Stimulated activated CD4-positive, alpha-beta T cell treated with anti-CD3 and anti-CD28 coated beads, Interleukin-12 subunit alpha, Interleukin-12 subunit beta, amount 100 ng/mL, for 48 hours (primary cell): Measurements from ENCODE around the gene ATP1A2.
A peak's percentile ranks its signal among the peaks of the same experiment; 100 is the strongest.
"Not testable (repeated sequence)": the region's sequence is repeated elsewhere in the genome, so short reads cannot be mapped to it uniquely, and the experiment has no call there.

ENCODE experiments used
- DNase-seq, 3 donors: peaks; one replicate each; pipeline ENCODE4 v3.0.0-alpha.2; 2020; ENCODE audit warnings: low read depth in 2 of 3, low spot score in 1 of 3

The ATP1A2 gene

DNA sequence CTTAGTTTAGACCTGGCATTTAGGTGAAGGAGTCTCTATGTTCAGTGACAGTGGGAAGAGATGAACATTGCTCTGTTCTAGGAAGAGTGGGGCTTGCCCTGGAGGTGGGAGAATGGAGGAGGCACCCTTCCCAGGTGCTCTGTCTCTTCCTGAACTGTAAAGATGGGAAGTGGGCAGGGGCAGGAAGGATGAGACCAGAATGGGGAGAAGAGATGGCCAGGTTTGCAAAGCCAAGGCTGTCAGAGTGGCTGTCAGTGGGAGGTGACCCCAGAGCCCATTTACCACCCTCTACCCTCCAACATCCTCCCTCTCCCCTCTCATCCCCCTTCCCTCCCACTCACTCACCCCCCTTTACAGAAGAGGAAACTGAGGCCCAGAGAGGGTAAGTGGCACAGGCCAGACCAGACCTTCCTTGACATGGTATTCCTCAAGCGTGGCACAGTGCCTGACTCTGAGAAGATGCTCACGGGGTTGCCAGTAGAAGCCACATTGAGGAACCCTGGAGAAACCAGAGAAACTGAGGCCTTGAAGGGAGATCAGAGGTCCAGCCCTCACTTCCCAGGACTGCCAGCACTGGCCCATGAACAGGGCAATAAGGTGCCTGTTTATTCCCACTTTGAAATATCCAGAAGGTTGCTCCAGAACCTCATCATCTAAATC, 15.7 kb upstream of the ATP1A2 start:
- DNase-seq = no peak

DNA sequence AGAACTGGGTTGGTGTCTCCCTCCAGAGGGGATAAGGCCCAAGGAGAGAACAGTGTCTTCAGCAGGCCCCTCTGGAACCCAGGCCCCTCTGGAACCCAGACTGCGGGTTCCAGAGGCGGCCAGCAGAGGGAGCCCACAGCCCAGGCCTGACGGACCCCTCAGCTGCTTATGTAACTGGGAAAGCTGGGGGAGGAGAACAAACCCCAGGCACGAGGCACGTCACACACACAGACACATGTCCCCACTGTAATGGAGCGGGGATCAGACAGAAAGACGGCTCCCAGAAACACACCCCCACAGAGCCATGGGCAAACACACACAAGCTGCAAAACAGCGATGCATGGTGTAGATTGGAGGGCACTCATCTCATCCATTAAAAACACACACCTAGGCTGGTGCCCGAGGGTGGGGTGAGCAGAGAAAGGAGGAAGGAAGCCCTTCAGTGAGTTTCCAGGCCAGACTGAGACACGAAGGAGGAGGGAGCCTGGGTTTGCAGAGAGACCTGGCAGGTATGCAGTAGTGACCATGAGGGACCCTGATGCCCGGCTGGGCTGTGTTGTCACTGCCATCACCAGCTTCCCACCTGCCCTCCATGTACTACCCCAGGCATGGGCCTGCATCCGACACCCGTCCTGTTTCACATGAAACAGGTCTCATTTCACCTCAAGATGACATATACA, 14.4 kb upstream of the ATP1A2 start:
- peak; percentile 52 to 67 (median 61) for DNase-seq

DNA sequence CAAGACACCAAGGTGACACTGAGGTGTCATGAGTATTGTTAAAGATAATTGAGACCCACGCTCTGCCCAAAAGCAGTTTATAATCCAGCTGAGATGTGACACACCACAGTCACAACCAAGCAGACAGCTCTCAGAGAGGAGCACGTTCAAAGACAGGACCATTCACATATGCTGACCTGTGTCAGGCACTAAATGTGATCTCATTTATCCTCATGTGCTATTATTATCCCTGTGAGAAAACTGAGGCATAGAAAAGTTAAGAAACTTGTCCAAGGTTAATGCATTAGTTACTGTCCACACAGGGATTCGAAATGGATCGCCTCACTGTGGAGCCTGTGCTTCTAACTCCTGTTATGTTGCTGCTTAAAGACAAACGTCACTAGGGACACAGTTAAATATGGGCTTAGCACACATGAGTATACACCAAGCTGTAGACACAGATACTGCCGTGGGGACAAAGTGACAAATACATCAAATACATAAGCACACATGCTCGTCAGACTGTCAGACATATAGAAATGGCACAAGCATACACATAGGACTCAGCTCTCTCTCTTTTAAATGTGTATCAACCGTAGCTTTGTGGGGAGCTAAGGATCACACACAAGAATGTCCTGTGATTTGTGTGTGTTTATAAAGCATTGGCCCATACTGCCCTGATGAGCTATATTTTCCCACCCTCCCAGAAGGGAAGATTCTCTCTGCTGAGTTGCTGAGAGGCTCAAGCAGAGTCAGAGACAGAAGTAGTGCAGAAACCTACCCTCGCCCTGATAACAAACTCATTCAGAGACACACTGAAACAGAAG, 13.6 kb upstream of the ATP1A2 start:
- no peak for DNase-seq

DNA sequence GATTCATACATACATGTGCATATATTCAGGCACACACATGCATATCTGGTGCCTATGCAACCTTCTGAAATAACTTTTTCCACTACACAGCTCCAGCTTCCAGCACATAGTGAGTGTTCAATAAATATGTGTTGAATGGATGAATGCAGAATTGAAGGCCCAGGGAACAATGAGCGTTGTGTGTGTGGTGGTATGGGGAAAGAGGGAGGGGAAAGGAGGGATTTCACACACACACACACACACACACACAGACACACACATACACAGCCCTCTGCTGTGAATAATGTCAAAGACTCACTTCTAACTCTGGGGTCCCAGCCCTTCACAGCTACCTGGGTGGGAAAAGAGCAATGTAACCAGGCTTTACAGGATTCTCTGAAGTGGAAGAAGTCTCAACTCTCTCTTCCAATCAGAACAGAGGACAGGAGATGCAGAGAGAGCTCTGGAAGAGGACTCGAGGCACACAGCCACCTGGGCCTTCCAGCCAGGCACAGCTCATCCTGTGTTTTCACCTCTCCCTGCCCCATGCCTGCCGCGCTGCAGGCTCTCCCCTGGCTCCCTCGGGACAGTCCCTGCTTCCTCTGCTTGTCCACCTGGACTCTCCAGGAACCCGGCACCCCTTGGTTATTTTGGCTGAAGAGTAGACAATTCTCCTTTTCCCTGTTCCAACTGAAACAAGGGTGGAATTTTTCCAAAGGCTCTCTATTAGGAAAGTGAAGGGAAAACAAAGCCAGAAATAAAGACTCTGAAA, 11.7 kb upstream of the ATP1A2 start:
- no peak for DNase-seq

DNA sequence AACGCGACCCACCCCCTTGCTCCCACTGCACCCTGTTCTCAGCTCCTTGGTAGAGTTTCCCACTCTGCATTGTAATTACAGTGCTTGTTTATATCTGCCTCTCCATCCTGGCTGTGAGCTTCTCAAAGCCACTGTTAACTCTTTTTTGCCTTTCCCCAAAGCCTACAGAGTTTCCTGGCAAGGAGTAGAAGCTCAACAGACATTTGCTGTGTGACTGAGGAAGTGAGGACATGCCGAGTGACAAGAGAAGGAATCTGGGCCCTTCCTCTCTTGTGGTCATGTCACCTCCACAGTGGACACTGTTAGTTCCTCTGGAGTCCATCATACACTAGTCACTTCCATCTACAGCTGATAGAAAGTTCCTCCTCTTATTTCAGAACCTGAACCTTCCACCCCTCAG, 11.1 kb upstream of the ATP1A2 start:
- DNase-seq = no peak

DNA sequence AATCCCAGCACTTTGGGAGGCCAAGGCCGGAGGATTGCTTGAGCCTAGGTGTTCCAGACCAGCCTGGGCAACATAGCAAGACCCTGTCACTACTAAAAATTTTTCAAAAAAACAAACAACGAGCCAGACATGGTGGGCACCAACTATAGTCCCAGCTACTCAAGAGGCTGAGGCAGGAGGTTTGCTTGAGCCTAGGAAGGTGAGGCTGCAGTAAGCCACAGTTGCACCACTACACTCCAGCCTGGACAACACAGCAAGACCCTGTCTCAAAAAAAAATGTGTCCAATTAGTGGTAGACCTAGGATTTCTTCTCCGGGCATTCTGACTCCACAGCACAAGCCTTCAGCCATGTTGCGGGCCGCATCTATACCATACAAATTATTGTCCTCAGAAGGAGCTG, 10.4 kb upstream of the ATP1A2 start:
- DNase-seq = no peak

DNA sequence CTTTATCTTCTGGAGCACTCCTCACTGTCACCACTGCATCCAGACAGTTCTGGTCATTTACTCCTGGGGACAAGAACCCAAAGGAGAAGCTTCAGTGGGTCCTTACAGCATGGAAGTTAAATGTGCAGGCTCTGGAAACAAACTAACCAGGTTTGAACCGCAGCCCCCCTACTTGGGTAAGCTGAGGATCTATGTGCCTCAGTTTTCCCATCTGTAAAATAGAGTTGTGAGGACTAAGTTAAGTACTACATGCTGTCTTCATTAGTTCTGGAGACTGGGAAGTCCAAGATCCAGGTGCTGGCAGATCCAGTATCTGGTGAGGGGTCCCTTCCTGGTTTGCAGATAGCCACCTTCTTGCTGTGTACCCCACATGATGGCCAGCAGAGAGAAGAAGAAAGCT, 8.0 kb upstream of the ATP1A2 start:
- DNase-seq = no peak

DNA sequence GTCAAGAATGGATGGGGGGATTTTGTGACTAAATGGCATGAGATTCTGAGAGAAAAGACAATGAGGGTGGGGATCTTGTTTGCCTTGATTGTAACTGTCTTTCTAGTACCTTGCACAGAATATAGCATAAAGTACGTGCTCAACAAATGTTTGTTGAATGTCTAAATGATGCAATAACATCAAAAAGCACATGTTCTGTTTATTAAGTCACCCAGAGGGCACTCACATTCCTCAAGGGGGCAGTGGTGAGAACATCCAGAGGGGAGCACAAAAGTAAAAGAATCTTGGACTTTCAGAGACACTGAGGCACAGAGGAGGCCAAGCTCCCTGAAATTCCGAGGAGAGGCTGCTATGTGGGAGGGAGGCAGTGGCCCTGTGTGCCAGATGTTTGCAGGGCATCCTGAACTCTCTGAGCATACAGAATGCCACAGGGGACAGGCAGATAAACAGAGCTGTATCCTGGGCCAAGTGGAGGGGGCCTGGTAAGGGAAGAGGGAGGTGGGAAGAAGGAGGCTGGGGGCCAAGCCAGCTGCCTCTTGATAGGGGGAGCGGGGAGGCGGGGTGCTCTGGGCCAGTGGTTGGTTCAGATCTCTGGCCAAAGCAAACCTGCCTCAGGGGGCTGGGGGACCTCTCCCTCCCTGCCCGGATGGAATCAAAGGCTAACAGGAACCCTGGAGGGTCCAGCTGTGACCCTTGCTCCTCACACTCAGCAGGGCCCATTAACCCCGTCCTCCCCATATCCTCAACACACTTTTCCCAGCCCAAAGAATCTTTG, 6.5 kb upstream of the ATP1A2 start:
- DNase-seq = peak in 2 of 3 donors; percentile 16 to 46

DNA sequence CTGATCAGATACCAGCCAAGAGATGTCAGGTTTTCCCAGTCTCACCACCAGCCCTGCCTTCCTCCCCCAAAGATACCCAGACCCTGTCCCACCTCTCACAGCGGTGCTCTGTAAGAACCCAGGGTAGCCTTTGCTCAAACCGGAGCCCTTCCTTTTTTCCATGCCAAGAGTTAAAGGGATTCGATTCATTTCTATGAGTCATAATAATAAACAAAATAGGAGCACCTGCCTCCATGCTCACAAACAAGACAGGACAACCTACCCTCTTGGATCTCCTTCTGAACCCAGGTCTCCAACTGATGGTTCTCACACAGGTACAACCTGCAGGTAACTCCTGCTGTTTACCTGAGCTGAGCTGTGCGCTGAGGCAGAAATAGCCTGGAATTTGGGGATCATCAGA, 5.9 kb upstream of the ATP1A2 start:
- no peak for DNase-seq

DNA sequence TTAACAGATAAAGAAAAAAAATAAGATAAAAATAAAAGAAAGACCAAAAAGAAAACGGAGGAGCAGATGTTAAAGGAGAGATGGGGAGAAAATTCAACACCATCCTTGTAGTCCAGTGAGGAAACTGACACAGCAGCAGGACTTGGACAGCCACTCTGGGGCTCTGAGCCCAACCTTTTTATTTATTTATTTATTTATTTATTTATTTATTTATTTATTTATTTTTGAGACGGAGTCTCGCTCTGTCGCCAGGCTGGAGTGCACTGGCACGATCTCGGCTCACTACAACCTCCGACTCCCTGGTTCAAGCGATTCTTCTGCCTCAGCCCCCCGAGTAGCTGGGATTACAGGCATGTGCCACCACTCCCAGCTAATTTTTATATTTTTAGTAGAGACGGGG, 4.1 kb upstream of the ATP1A2 start:
- DNase-seq = not testable (repeated sequence)

DNA sequence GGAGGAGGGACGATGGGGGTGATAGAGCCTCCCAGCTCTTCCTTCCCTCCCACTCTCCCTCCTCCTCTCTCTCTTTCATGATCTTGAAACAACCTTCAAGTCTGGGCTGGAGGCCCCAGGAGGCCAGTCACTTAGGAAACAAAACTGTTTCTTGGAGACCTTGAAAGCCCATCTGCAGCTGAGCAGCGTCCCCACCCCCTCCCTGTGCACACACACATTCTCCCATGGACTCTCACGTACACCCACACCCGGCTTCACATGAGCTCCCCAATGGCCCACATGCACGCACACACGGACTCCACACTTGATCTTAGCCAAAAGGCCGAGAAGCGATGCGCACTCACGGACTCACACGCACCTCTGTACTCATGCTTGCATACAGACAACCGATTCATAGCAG, 3.2 kb upstream of the ATP1A2 start:
- no peak for DNase-seq

DNA sequence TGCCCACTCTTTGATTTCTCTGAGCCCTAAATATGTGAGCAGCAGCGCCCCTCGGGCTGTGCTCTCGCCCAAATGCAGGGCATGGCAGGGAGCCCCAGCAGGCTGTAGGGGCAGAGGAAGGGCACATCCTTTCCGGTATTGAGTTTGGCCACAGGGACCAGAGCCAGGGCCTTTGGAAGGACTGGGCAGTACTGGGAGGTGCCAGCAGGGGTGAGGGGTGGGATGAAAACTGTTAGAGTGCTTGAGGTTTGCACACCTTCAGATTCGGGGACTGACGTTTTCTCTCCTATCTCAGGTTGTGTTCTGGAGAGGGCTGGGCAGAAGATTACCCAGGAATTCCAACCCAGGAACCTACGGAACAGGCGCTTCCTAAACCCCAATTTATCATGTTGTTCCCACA, 2.2 kb upstream of the ATP1A2 start:
- no peak for DNase-seq

DNA sequence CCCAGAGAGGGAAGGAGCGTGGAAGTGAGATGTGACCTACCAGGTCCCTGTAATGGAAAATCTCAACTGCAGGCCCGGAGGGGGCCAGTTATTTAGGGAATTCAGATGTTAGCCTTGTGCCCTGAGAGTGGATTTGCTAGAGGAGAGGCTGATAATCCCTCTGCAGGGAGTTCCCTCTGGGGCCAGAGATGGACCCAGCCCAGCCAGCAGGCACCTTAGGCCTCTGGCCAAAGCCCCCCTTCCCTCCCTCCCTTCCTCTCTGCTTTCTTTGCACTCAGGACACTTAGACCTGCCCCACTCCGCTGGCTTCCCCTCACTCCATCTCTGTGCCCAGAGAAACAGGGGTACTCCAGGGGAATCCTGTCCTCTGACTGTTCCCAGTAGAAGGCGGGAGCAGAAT, 1.5 kb upstream of the ATP1A2 start:
- no peak for DNase-seq

DNA sequence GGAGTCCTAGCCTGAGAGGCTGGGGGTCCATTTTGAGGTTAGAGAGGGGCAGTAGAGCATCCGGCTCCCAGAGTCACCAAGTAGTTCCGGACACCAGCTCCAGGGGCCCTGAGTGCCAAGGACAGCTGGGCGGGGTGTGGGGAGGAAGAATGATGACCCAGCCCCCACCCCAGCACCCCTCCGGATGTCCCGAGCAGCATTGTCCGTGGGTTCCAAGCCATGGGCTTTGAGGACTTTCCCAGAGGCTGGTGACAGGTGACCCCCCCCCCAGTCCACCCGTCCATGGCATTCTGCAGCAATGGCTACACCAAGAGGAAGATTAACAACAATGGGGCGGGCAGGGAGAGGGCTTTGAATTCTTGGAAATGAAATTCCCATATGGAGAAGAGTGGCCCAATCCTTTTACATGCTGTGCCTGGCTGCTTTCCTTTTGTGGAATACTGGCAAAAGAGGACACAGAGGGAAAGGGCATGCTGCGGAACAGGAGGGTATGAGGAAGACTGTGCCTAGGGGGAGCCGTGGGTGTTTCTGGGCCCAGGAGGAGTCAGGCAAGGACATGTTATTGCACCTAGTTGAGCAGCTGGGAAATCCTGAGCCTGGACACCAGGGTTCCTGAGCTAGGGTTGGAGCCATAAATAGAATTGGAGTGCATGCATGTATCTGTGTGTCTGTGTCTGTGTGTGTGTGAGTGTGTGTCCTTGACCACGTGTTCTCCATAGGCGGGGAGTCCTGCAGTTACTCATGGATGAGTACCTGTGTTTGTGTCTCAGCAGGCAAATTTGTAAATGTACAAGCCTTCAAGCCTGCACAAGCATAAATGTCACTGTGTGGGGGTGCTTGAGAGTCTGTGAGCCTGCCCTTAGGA, 956 bp downstream of the ATP1A2 start:
- no peak for DNase-seq

DNA sequence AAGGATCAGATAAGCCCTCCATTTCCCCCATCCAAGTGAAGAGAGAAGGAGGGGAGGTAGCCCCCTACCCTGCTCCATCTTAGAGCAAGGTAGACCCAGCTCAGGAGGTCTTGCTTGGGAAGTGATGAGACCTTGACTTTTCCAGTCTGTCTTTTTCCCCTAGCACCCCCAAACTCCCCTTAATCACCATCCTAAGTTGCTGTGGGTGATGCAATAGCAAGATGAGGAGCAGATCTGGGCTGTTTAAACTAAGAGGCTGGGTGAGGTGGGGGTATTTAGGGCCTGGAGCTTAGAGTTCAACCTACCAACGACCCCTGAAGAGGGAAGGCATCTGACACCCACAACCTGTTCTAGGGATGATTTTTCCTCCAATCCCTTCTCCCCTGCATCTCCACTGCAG, 1.7 kb downstream of the ATP1A2 start:
- no peak for DNase-seq

DNA sequence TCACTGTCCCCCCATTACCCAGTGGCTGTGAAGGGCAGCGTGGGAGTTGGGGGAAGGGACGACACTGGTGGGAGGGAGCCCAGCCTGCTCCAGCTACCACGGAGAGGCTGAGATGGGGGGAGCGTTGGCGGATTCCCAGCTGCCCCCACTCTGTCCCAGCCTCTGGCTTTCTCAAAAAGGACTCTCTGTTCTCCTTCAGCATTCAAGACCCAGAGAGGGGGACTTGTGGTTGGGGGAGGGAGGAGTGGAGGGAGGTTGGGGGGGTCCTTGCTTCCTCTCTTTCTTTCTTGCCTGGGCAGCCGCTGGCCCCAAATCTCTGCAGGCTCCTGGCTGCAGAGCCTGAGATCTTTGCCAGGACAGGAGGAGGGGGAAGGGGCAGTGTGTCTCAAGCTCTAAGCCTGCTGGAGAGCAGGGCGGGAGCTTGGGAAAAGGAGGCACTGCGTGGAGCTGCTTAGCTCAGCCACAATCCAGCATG, 2.2 kb downstream of the ATP1A2 start:
- DNase-seq = no peak

DNA sequence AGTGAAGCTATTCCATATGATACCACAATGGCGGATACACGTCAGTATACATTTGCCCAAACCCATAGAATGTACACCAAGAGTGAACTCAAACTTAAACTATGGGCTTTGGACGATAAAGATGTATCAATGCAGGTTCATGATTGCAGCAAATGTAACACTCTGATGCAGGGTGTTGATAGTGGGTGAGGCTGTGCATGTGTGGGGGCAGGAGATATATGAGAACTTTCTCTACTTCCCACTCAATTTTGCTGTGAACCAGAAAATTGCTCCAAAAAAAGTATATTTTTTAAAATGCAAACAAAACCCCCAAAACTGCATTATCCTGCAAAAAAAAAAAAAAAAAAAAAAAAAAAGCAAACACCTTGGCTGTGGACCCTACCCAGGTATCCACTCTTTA, 3.4 kb downstream of the ATP1A2 start:
- DNase-seq = no peak

DNA sequence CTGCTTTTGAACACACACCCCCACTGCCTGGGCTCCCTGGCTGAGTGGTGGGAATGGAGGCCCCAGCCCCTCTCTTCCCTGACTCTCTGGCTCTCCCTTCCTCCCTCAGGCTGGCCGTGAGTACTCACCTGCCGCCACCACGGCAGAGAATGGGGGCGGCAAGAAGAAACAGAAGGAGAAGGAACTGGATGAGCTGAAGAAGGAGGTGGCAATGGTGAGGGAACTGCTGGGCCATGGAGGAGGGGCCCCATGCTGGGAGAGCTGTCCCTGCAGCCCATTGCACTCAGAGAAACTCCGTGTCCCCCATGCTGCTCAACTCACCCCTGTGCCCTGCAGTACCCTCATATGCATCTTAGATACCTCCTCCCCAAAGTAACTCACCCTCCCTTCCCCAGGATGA, 5.2 kb downstream of the ATP1A2 start:
- DNase-seq = no peak

DNA sequence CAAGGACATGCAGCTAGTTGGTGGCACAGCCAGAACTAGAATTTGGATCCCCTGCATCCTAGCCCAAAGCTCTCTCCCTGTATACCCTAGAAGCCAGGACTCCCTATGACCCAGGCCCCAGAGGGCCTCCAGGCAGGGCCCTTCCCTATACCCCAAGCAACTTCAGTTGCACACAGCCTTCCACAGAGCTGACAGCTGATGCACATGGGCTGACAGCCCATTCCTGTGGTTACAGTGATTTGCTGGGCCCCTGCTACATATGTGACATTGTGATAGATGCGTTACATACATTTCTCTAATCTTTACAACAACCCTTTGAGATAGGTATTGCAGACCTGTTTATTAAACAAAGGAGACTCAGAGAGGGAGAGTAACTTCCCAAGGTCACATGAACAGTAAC, 5.8 kb downstream of the ATP1A2 start:
- no peak for DNase-seq

DNA sequence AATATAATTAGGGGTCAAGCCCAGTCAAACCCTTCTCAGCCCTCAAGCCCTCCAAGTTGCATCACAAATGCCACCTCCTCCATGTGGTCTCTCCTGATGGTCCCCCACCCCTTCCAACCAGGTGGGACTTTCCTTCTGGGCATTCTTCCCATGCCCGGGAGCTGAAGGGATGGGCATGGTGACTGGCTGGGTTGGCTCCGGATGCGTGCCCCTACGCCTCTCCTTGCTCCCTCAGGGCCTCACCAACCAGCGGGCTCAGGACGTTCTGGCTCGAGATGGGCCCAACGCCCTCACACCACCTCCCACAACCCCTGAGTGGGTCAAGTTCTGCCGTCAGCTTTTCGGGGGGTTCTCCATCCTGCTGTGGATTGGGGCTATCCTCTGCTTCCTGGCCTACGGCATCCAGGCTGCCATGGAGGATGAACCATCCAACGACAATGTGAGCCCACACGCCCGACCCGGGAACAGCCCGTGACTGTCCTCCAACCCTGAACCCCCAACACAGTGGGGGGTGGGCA, 7.5 kb downstream of the ATP1A2 start:
- no peak for DNase-seq
